GM12878 (cell line): Measurements from ENCODE around the gene LASP1NB.

ENCODE experiments used
- ATAC-seq: fragments of 200-7000 bp; cut with Tn5 transposase; 3 replicates; pipeline ENCODE4 v1.9.1; 2020; ENCODE audit warnings: mild to moderate bottlenecking, moderate library complexity
- BruUV-seq: library from RNA; stranded (reverse); fragments of 400-500 nt; replicated peaks from 2 replicates; lab custom pipeline; 2021; lab: Mats Ljungman, UMichigan
- CTCF ChIA-PET: fragments of 300-600 bp; sonication (Branson Sonifier 250); formaldehyde crosslinking; extraction: SDS; loops from one replicate; lab custom pipeline; 2021; ENCODE audit warnings: inconsistent platforms; lab: Yijun Ruan, JAX
- POLR2A ChIA-PET: fragments of 350-600 bp; formaldehyde crosslinking; extraction: SDS; loops from one replicate; lab custom pipeline; 2021; ENCODE audit warnings: inconsistent platforms; lab: Charles Lee
- RAD21 ChIA-PET: fragments of 300-600 bp; sonication (Branson Sonifier 250); formaldehyde crosslinking; loops from one replicate; lab custom pipeline; 2023; ENCODE audit warnings: antibody characterized with exemption; ENCODE audit not compliant: unreplicated experiment; lab: Charles Lee
- SMC1A ChIA-PET: fragments of 300-600 bp; sonication (Branson Sonifier 250); formaldehyde crosslinking; loops from one replicate; lab custom pipeline; 2023; ENCODE audit not compliant: unreplicated experiment, uncharacterized antibody; lab: Charles Lee
- DNase-seq: peaks from one replicate; pipeline ENCODE4 v3.0.0-alpha.2; 2011; ENCODE audit warnings: low read depth, low spot score
- FAIRE-seq: peaks from 3 replicates; lab custom pipeline; 2011; peaks lifted over from hg19 to GRCh38; lab: Jason Lieb, UNC
- H2AFZ ChIP-seq: 2 replicates; pipeline ENCODE4 v1.6.0; 2011; ENCODE audit warnings: low read depth, low read length, control low read depth; ENCODE audit not compliant: control insufficient read depth
- H3K27ac ChIP-seq: 2 replicates; pipeline ENCODE4 v1.5.1; 2011; ENCODE audit warnings: control low read depth; ENCODE audit not compliant: control insufficient read depth, insufficient read depth
- H3K27me3 ChIP-seq, 2 experiments: replicated peaks in 1 of 2; 2 replicates each; pipeline versions ENCODE4 v1.6.0 to v1.6.1; 2011; ENCODE audit warnings: low read length in 1 of 2; ENCODE audit not compliant: control insufficient read depth in 2 of 2, insufficient read depth in 2 of 2
- H3K36me3 ChIP-seq, 2 experiments: 2 replicates each; pipeline ENCODE4 v1.5.1; 2011; ENCODE audit warnings: low read length in 1 of 2; ENCODE audit not compliant: control insufficient read depth in 2 of 2, insufficient read depth in 2 of 2
- H3K4me1 ChIP-seq: 2 replicates; pipeline ENCODE4 v1.6.1; 2011; ENCODE audit warnings: mild to moderate bottlenecking, low read length, moderate library complexity, mixed read lengths; ENCODE audit not compliant: control insufficient read depth, insufficient read depth
- H3K4me2 ChIP-seq: 2 replicates; pipeline ENCODE4 v1.6.0; 2011; ENCODE audit warnings: control low read depth; ENCODE audit not compliant: control insufficient read depth, insufficient read depth
- H3K4me3 ChIP-seq: fragments of 200-600 bp; sonication (generic); 2 replicates; pipeline ENCODE4 v1.5.1; 2016
- H3K79me2 ChIP-seq: 2 replicates; pipeline ENCODE4 v1.6.0; 2011; ENCODE audit warnings: low read length; ENCODE audit not compliant: control insufficient read depth, insufficient read depth
- H3K9ac ChIP-seq: 2 replicates; pipeline ENCODE4 v1.8.0; 2011; ENCODE audit warnings: low read length, control low read depth, mixed read lengths; ENCODE audit not compliant: control insufficient read depth, insufficient read depth
- H3K9me3 ChIP-seq: replicated peaks from 3 replicates; pipeline ENCODE4 v1.5.1; 2011; ENCODE audit warnings: mild to moderate bottlenecking, low read length; ENCODE audit not compliant: control insufficient read depth, insufficient read depth
- H4K20me1 ChIP-seq: 2 replicates; pipeline ENCODE4 v1.6.0; 2011; ENCODE audit not compliant: control insufficient read depth, insufficient read depth
- CHD2 ChIP-seq: IDR thresholded peaks from 2 replicates; pipeline ENCODE4 v1.6.1; 2011; ENCODE audit warnings: low read depth, low read length, improper control_type of control experiment, borderline replicate concordance
- HCFC1 ChIP-seq: fragments of 150-350 bp; IDR thresholded peaks from 2 replicates; pipeline ENCODE4 v1.6.1; 2014; ENCODE audit warnings: low read length
- KLF5 ChIP-seq: fragments of 450-650 bp; IDR thresholded peaks from 2 replicates; pipeline ENCODE4 v1.6.1; 2014; ENCODE audit warnings: mild to moderate bottlenecking; ENCODE audit not compliant: partially characterized antibody
- NBN ChIP-seq: fragments of 450-650 bp; IDR thresholded peaks from 2 replicates; pipeline ENCODE4 v1.6.1; 2016
- NR2C1 ChIP-seq: fragments of 450-650 bp; IDR thresholded peaks from 2 replicates; pipeline ENCODE4 v1.6.1; 2017; ENCODE audit warnings: antibody characterized with exemption, mild to moderate bottlenecking, moderate library complexity
- NR2C2 ChIP-seq: IDR thresholded peaks from 2 replicates; pipeline ENCODE4 v1.6.1; 2011; ENCODE audit warnings: borderline replicate concordance, low read depth; ENCODE audit not compliant: control insufficient read depth, insufficient read length
- NR2F1 ChIP-seq: fragments of 450-650 bp; conservative IDR thresholded peaks from 2 replicates; pipeline ENCODE4 v1.6.1; 2017; ENCODE audit warnings: mild to moderate bottlenecking
- SMAD1 ChIP-seq: fragments of 450-650 bp; IDR thresholded peaks from 2 replicates; pipeline ENCODE4 v1.6.1; 2018; ENCODE audit warnings: mild to moderate bottlenecking, low read depth; ENCODE audit not compliant: partially characterized antibody
- SPI1 ChIP-seq: IDR thresholded peaks from 2 replicates; pipeline ENCODE4 v1.6.1; 2011; ENCODE audit warnings: low read depth, mild to moderate bottlenecking, low read length, moderate library complexity, borderline replicate concordance; ENCODE audit not compliant: insufficient read depth
- SUZ12 ChIP-seq: fragments of 200-600 bp; sonication (generic); IDR thresholded peaks from one replicate; pipeline ENCODE4 v1.6.1; 2018; ENCODE audit warnings: antibody characterized with exemption, mild to moderate bottlenecking; ENCODE audit not compliant: unreplicated experiment
- WGBS: methylation state at CpG from one replicate; pipeline ENCODE4 v1.1.6; 2016; ENCODE audit warnings: low lambda C conversion rate; ENCODE audit not compliant: insufficient replicate concordance, insufficient coverage; ENCODE audit errors: missing lambda C conversion rate; 5-methylcytosine and 5-hydroxymethylcytosine counted together
- in situ Hi-C: fragments of 300-500 bp; cut with MboI; formaldehyde crosslinking; loops from 9 replicates; pipeline ENCODE4 v1.14.3; 2018; ENCODE audit warnings: mixed read lengths
- intact Hi-C: fragments of 100-400 bp; cut with micrococcal nuclease; formaldehyde crosslinking; loops from one replicate; pipeline ENCODE4 v1.14.2; 2022; ENCODE audit not compliant: unreplicated experiment
- TF ChIP-seq, protein P1 (sequence below): fragments of 450-650 bp; IDR thresholded peaks from 2 replicates; pipeline ENCODE4 v1.6.1; 2017; ENCODE audit warnings: low read depth, mild to moderate bottlenecking, moderate library complexity

LASP1NB gene

DNA sequence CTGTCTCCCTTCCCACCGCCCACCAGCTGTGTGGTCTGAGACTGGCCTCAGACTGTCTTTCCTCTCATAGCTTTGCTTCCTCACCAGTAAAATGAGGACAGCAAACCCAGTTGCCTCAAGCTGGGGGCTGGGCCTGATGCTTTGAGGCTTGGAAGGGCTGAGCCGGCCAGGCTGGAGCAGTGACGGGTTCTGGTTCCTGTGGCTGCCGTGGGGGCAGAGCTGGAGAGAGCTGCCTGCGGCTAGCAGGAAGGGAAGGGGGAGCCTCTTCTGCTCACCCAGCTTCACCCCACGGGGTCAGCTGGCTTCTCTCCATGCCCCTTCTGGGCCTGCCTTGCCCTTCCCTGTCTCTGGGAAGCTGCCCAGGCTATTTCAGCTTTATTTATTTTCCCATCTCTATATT, 31.8 kb upstream of the LASP1NB start:
- intact Hi-C loops: no loop called here

More for the DNA sequence above, 31.8 kb upstream of the LASP1NB start:
- TF ChIP-seq SUZ12 (no peak), SPI1 (no peak), NR2C2 (no peak), KLF5 (no peak), NBN (no peak), HCFC1 (no peak), CHD2 (no peak), SMAD1 (no peak), NR2C1 (no peak), NR2F1 (no peak)
- TF ChIP-seq, protein P1, sequence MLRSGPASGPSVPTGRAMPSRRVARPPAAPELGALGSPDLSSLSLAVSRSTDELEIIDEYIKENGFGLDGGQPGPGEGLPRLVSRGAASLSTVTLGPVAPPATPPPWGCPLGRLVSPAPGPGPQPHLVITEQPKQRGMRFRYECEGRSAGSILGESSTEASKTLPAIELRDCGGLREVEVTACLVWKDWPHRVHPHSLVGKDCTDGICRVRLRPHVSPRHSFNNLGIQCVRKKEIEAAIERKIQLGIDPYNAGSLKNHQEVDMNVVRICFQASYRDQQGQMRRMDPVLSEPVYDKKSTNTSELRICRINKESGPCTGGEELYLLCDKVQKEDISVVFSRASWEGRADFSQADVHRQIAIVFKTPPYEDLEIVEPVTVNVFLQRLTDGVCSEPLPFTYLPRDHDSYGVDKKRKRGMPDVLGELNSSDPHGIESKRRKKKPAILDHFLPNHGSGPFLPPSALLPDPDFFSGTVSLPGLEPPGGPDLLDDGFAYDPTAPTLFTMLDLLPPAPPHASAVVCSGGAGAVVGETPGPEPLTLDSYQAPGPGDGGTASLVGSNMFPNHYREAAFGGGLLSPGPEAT: no peak
- TF ChIP-seq, all 136 proteins: peak for 0
- no peak for DNase-seq
- H2AFZ ChIP-seq: no peak overlapping the region
- no peak overlapping the region for H3K4me3 ChIP-seq
- H3K9me3 ChIP-seq: no peaks in the 10 kb centered on the region; the same call in 2 of the 3 replicates
- ChIA-PET SMC1A (interaction anchor here (1.0 to 1.4 kb wide), 3 partner anchors 15 to 49 kb away, joined by 3 read pairs; no protein-coding TSS in a partner anchor), CTCF (no interaction called here), RAD21 (no interaction called here), POLR2A (interaction anchor here (0.6 to 1.2 kb wide), 2 partner anchors 21 to 592 kb away, joined by 3 to 4 read pairs; no protein-coding TSS in a partner anchor)
- ATAC-seq: no peak
- H3K27ac ChIP-seq: no peak overlapping the region
- in situ Hi-C loops: no loop called here
- no peaks in the 10 kb centered on the region for H4K20me1 ChIP-seq
- 68% methylated on average over 6 of the region's 6 CpGs for WGBS
- H3K4me2 ChIP-seq: no peak overlapping the region
- H3K27me3 ChIP-seq: no peaks in the 10 kb centered on the region
- H3K9ac ChIP-seq: no peak overlapping the region
- FAIRE-seq: no peak
- no peaks in the 10 kb centered on the region; the same call in none of the 2 replicates for H3K79me2 ChIP-seq
- H3K4me1 ChIP-seq: peaks cover 16% of the 10 kb centered on the region
- peaks cover 29 to 41% of the 10 kb centered on the region in 2 experiments for H3K36me3 ChIP-seq
- no TSS peak for BruUV-seq
